HepG2 (cell line): ENCODE measurements around the gene KANSL1L. TPM values are rescaled to one million over a fixed set of nuclear protein-coding genes. Genes with fewer than 3 reads are reported as not detected.

Source experiments
- ATAC-seq: fragments of 200-7000 bp; cut with Tn5 transposase; 3 replicates; pipeline ENCODE4 v1.9.1; 2020; ENCODE audit warnings: mild to moderate bottlenecking, moderate library complexity
- BruUV-seq: library from RNA; stranded (reverse); fragments of 400-500 nt; replicated peaks from 2 replicates; lab custom pipeline; 2021; lab: Mats Ljungman, UMichigan
- CTCF ChIA-PET: fragments of 300-600 bp; formaldehyde crosslinking; extraction: SDS; loops from one replicate; lab custom pipeline; 2021; ENCODE audit warnings: low total read pairs, inconsistent platforms, low intra/inter-chr PET ratio; lab: Yijun Ruan, JAX
- POLR2A ChIA-PET: fragments of 350-600 bp; sonication (Branson Sonifier 250); formaldehyde crosslinking; loops from one replicate; lab custom pipeline; 2020; ENCODE audit warnings: antibody characterized with exemption, inconsistent platforms; lab: Yijun Ruan, JAX
- DNase-seq: peaks from one replicate; pipeline ENCODE4 v3.0.0-alpha.2; 2015; ENCODE audit warnings: low spot score
- FAIRE-seq: peaks from 3 replicates; lab custom pipeline; 2011; peaks lifted over from hg19 to GRCh38; lab: Jason Lieb, UNC
- H2AFZ ChIP-seq: one replicate; pipeline ENCODE4 v1.6.1; 2011; ENCODE audit warnings: low read length, inconsistent platforms
- H3K27ac ChIP-seq: fragments of 300-600 bp; 3 replicates; pipeline ENCODE4 v1.8.0; 2011; ENCODE audit warnings: mixed run types, mild to moderate bottlenecking, mixed read lengths, low read length, inconsistent platforms; ENCODE audit not compliant: insufficient read depth; ENCODE audit errors: extremely low read length
- H3K27me3 ChIP-seq, 2 experiments: fragments of 200-600 bp in 1 of 2; 2 replicates in 1 of 2; 3 replicates in 1 of 2; pipeline versions ENCODE4 v1.6.0 to v1.8.0; 2011; ENCODE audit warnings: low read length in 2 of 2, mild to moderate bottlenecking in 2 of 2, moderate library complexity in 2 of 2, inconsistent platforms in 1 of 2; ENCODE audit not compliant: insufficient read depth in 2 of 2, control insufficient read depth in 1 of 2
- H3K36me3 ChIP-seq, 2 experiments: fragments of 200-600 bp in 1 of 2; replicated peaks in 1 of 2; 2 replicates in 1 of 2; 3 replicates in 1 of 2; pipeline versions ENCODE4 v1.5.1 to v1.8.0; 2011; ENCODE audit warnings: low read length in 2 of 2, inconsistent platforms in 1 of 2; ENCODE audit not compliant: insufficient read depth in 2 of 2, control insufficient read depth in 1 of 2
- H3K4me1 ChIP-seq: 2 replicates; pipeline ENCODE4 v1.5.1; 2012; ENCODE audit warnings: low read length, inconsistent platforms; ENCODE audit not compliant: insufficient read depth
- H3K4me2 ChIP-seq: 2 replicates; pipeline ENCODE4 v1.6.0; 2011; ENCODE audit warnings: low read depth, low read length, inconsistent platforms
- H3K4me3 ChIP-seq, 3 experiments: fragments of 200-600 bp in 1 of 3; sonication (generic), shearing (Covaris generic) in 1 of 3; replicated peaks in 1 of 3; 2 replicates each; pipeline ENCODE4 v1.5.1; 2011 to 2016; ENCODE audit warnings: low read length in 3 of 3, inconsistent platforms in 2 of 3, low read depth in 2 of 3, mild to moderate bottlenecking in 2 of 3, control low read depth in 1 of 3, mixed read lengths in 1 of 3; ENCODE audit not compliant: insufficient read depth in 1 of 3
- H3K79me2 ChIP-seq: one replicate; pipeline ENCODE4 v1.6.1; 2011; ENCODE audit warnings: low read length, inconsistent platforms; ENCODE audit not compliant: insufficient read depth
- H3K9ac ChIP-seq: 2 replicates; pipeline ENCODE4 v1.6.0; 2011; ENCODE audit warnings: mild to moderate bottlenecking, low read depth, low read length, inconsistent platforms; ENCODE audit not compliant: insufficient read depth
- H3K9me3 ChIP-seq: 2 replicates; pipeline ENCODE4 v1.5.1; 2012; ENCODE audit warnings: mild to moderate bottlenecking, low read length
- H4K20me1 ChIP-seq: 2 replicates; pipeline ENCODE4 v1.6.0; 2011; ENCODE audit warnings: inconsistent platforms, mild to moderate bottlenecking, low read length, moderate library complexity; ENCODE audit not compliant: insufficient read depth
- CC2D1A ChIP-seq: sonication (generic); formaldehyde crosslinking; IDR thresholded peaks from 2 replicates; pipeline ENCODE4 v1.8.1; 2023; ENCODE audit warnings: mild to moderate bottlenecking, missing genetic modification reagents
- CENPX ChIP-seq: sonication (generic); formaldehyde crosslinking; IDR thresholded peaks from 2 replicates; pipeline ENCODE4 v1.9.0; 2021; ENCODE audit warnings: mild to moderate bottlenecking, missing genetic modification reagents, moderate library complexity
- EED ChIP-seq: sonication (generic); formaldehyde crosslinking; IDR thresholded peaks from 2 replicates; pipeline ENCODE4 v1.5.0; 2020; ENCODE audit warnings: mild to moderate bottlenecking, missing genetic modification reagents
- RNF2 ChIP-seq: fragments of 450-650 bp; conservative IDR thresholded peaks from 2 replicates; pipeline ENCODE4 v1.6.1; 2016; ENCODE audit warnings: low read depth
- TCF7 ChIP-seq: sonication (generic); IDR thresholded peaks from 2 replicates; pipeline ENCODE4 v1.6.1; 2016; ENCODE audit warnings: antibody characterized with exemption, low read depth
- ZNF382 ChIP-seq: sonication (generic); formaldehyde crosslinking; IDR thresholded peaks from 2 replicates; pipeline ENCODE4 v1.5.0; 2020; ENCODE audit warnings: missing genetic modification reagents, mild to moderate bottlenecking, borderline replicate concordance
- ZNF550 ChIP-seq: sonication (generic); formaldehyde crosslinking; IDR thresholded peaks from 2 replicates; pipeline ENCODE4 v1.4.0; 2020; ENCODE audit warnings: mild to moderate bottlenecking, missing genetic modification reagents, borderline replicate concordance
- WGBS: methylation state at CpG from one replicate; pipeline ENCODE4 v1.1.6; 2017; ENCODE audit warnings: low lambda C conversion rate; 5-methylcytosine and 5-hydroxymethylcytosine counted together
- in situ Hi-C: cut with HindIII; loops from 2 replicates; pipeline ENCODE4 v1.10.0; 2017; ENCODE audit warnings: low pct_unique_long_range_greater_than_20kb; ENCODE audit not compliant: extremely low pct_ligation_motif_present
- intact Hi-C: fragments of 100-400 bp; cut with micrococcal nuclease; formaldehyde crosslinking; loops from one replicate; pipeline ENCODE4 v1.10.0; 2022; ENCODE audit not compliant: unreplicated experiment
- polyA plus RNA-seq, 8 experiments: library from polyadenylated mRNA; depleted of rRNA in 3 of 8; stranded (reverse) in 7 of 8; unstranded in 1 of 8; fragments of >200 nt; fragmentation: Illumina TruSeq in 4 of 8; extraction: Trizol in 4 of 8; gene quantifications; 2 replicates each; pipeline versions ENCODE4 v1.2.1 to v1.2.3, GENCODE V29; 2011 to 2016; ENCODE audit warnings: low read depth in 4 of 8, missing spikeins in 1 of 8, mixed read lengths in 1 of 8; ENCODE audit not compliant: insufficient read depth in 1 of 8
- total RNA-seq, 5 experiments: library from RNA; depleted of rRNA; stranded (reverse); fragments of >200 nt; fragmentation: Illumina TruSeq; extraction: Trizol; gene quantifications; 2 replicates each; pipeline ENCODE4 v1.2.3, GENCODE V29; 2016; ENCODE audit warnings: low read depth in 1 of 5
- TF ChIP-seq, protein P1 (sequence below): sonication (generic); formaldehyde crosslinking; IDR thresholded peaks from 2 replicates; pipeline ENCODE4 v1.5.1; 2020; ENCODE audit warnings: mild to moderate bottlenecking, missing genetic modification reagents

KANSL1L gene
- total and polyA plus RNA-seq, 2 of the 13 experiments (the other 11 are each of a cell fraction or from before 2014, with no cell fraction given) = 5.4 to 10.3 TPM

GRCh38 chr2:209998596-209998995 lies 172.6 kb downstream of the KANSL1L start:
- H3K36me3 ChIP-seq = no peaks in the 10 kb centered on the region
- H3K9me3 ChIP-seq = no peaks in the 10 kb centered on the region
- H2AFZ ChIP-seq = no peak overlapping the region
- no peak overlapping the region for H3K9ac ChIP-seq
- no peak overlapping the region for H3K4me3 ChIP-seq
- H3K27me3 ChIP-seq = peaks cover 0 to 1% of the 10 kb centered on the region in 2 experiments; a peak in 1 of 5 replicates
- no peak overlapping the region for H3K4me2 ChIP-seq
- CTCF ChIA-PET = no interaction called here
- FAIRE-seq (no peak), ATAC-seq (no peak), DNase-seq (no peak)
- BruUV-seq = no TSS peak
- H3K27ac ChIP-seq = no peak overlapping the region
- peaks cover 12% of the 10 kb centered on the region for H3K4me1 ChIP-seq
- POLR2A ChIA-PET = no interaction called here
- H4K20me1 ChIP-seq = no peaks in the 10 kb centered on the region
- peaks cover 12% of the 10 kb centered on the region for H3K79me2 ChIP-seq
- in situ Hi-C loops (no loop called here), intact Hi-C loops (no loop called here)
- TF ChIP-seq, protein P1, sequence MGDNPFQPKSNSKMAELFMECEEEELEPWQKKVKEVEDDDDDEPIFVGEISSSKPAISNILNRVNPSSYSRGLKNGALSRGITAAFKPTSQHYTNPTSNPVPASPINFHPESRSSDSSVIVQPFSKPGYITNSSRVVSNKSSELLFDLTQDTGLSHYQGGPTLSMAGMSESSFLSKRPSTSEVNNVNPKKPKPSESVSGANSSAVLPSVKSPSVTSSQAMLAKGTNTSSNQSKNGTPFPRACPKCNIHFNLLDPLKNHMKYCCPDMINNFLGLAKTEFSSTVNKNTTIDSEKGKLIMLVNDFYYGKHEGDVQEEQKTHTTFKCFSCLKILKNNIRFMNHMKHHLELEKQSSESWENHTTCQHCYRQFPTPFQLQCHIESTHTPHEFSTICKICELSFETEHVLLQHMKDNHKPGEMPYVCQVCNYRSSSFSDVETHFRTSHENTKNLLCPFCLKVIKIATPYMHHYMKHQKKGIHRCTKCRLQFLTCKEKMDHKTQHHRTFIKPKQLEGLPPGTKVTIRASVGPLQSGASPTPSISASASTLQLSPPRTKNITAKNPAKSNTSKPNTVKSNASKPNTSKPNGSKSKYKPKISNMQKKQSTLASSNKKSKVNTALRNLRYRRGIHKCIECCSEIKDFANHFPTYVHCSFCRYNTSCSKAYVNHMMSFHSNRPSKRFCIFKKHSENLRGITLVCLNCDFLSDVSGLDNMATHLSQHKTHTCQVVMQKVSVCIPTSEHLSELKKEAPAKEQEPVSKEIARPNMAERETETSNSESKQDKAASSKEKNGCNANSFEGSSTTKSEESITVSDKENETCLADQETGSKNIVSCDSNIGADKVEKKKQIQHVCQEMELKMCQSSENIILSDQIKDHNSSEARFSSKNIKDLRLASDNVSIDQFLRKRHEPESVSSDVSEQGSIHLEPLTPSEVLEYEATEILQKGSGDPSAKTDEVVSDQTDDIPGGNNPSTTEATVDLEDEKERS (CRISPR knock-in tag) = no peak
- no peak for TF ChIP-seq RNF2
- TF ChIP-seq ZNF550 (CRISPR knock-in tag) = no peak
- no peak for TF ChIP-seq TCF7
- no peak for TF ChIP-seq EED (CRISPR knock-in tag)
- TF ChIP-seq ZNF382 (CRISPR knock-in tag) = no peak
- no peak for TF ChIP-seq CC2D1A (CRISPR knock-in tag)
- no peak for TF ChIP-seq CENPX
- 0% methylated on average over 1 of the region's 1 CpG for WGBS
